Effector memory CD8-positive, alpha-beta T cell (primary cell): ENCODE measurements around the gene MAGEF1.

ENCODE experiments used
- ATAC-seq: fragments of 150-1000 bp; cut with Tn5 transposase; replicated peaks from 2 replicates; pipeline ENCODE4 v1.10.0; 2021; ENCODE audit warnings: mild to moderate bottlenecking, moderate library complexity
- DNase-seq, 3 experiments: peaks; one replicate each; pipeline ENCODE4 v3.0.0; 2021
- H3K27ac Mint-ChIP-seq, 2 donors: one replicate each; pipeline ENCODE4 v1.8.0; 2022; ENCODE audit warnings: mild to moderate bottlenecking in 2 of 2, mixed read lengths in 2 of 2, moderate library complexity in 2 of 2
- H3K27me3 Mint-ChIP-seq, 2 donors: one replicate each; pipeline ENCODE4 v1.8.0; 2022; ENCODE audit warnings: mixed read lengths in 2 of 2
- H3K36me3 Mint-ChIP-seq: one replicate; pipeline ENCODE4 v1.8.0; 2022; ENCODE audit warnings: mild to moderate bottlenecking, moderate library complexity, mixed read lengths; ENCODE audit not compliant: insufficient read depth
- H3K4me1 Mint-ChIP-seq, 2 donors: one replicate each; pipeline ENCODE4 v1.8.0; 2022; ENCODE audit warnings: low read depth in 2 of 2, mixed read lengths in 2 of 2
- H3K4me3 Mint-ChIP-seq, 2 donors: one replicate each; pipeline ENCODE4 v1.8.0; 2022; ENCODE audit warnings: mild to moderate bottlenecking in 2 of 2, mixed read lengths in 2 of 2, moderate library complexity in 2 of 2
- H3K9me3 Mint-ChIP-seq, 2 donors: one replicate each; pipeline ENCODE4 v1.8.0; 2022; ENCODE audit warnings: mixed read lengths in 2 of 2

The MAGEF1 gene

GRCh38 chr3:184672335-184672734 is 39.5 kb downstream of the MAGEF1 start:
- DNase-seq: no peak
- ATAC-seq: no peak
- Mint-ChIP-seq H3K4me1 (no peaks in the 10 kb centered on the region), H3K4me3 (no peak overlapping the region), H3K36me3 (no peaks in the 10 kb centered on the region), H3K27ac (no peak overlapping the region), H3K9me3 (no peaks in the 10 kb centered on the region), H3K27me3 (peaks cover 35 to 72% of the 10 kb centered on the region in 2 donors)

DNA sequence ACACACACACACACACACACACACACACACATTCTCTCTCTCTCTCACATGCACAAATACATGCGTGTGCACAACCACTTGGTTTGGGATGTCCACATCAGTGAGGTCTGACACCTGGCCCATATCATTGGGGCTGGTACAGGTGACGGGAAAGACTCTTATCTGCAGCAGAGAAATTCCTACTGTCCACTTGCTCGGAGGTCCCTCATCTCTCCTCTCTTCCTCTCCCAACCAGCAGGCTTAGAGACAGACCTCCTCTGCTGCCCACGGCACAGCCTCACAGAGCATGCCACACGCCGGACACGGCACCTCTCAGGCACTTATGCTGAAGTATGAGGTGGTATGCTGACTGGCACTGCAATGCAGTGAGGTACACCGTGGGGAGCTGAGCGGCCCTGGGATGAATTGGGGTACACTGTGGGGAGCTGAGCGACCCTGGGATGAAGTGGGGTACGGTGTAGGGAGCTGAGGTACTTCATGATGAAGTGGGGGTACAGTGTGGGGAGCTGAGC is 41.7 kb downstream of the MAGEF1 start:
- no peaks in the 10 kb centered on the region for H3K36me3 Mint-ChIP-seq
- peaks cover 42 to 73% of the 10 kb centered on the region in 2 donors for H3K27me3 Mint-ChIP-seq
- H3K27ac Mint-ChIP-seq: no peak overlapping the region
- no peaks in the 10 kb centered on the region for H3K9me3 Mint-ChIP-seq
- no peaks in the 10 kb centered on the region for H3K4me1 Mint-ChIP-seq
- DNase-seq: no peak
- no peak for ATAC-seq
- H3K4me3 Mint-ChIP-seq: no peak overlapping the region

- Mint-ChIP-seq H3K4me1 (no peaks in the 10 kb centered on the region), H3K27ac (no peak overlapping the region), H3K36me3 (no peaks in the 10 kb centered on the region), H3K9me3 (no peaks in the 10 kb centered on the region), H3K4me3 (no peak overlapping the region), H3K27me3 (peaks cover 42 to 67% of the 10 kb centered on the region in 2 donors)
- DNase-seq (no peak), ATAC-seq (no peak)
These were observed 42.3 kb downstream of the MAGEF1 start for GRCh38 chr3:184669578-184669977.

GRCh38 chr3:184666442-184666841 is 45.4 kb downstream of the MAGEF1 start:
- peaks cover 2% of the 10 kb centered on the region for H3K36me3 Mint-ChIP-seq
- H3K27ac Mint-ChIP-seq: peak overlapping the region in 1 of 2 donors; percentile 2
- peaks cover 32 to 60% of the 10 kb centered on the region in 2 donors for H3K27me3 Mint-ChIP-seq
- no peak overlapping the region for H3K4me3 Mint-ChIP-seq
- no peak for ATAC-seq
- H3K4me1 Mint-ChIP-seq: no peaks in the 10 kb centered on the region
- no peaks in the 10 kb centered on the region for H3K9me3 Mint-ChIP-seq
- DNase-seq: no peak

DNA sequence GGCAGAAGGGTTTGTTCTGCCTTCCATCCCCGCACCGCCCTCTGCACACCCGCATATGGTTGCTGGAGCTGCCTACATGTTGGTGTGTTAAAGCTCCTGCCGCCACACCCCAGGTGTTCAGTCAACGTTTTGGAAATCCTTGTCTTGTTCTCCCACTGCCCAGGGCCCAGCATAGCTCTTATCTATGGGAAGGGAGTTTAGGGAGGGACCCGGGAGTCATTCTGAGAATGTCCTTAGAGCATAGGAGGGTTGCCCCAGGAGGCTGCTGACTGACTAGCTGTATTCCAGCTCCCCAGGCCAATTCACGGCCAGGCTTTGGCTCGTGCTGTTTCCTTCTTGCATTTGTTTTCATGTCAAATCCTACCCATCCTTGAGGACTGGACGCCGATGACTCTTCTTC is 46.8 kb downstream of the MAGEF1 start:
- H3K4me3 Mint-ChIP-seq: no peak overlapping the region
- peaks cover 18 to 58% of the 10 kb centered on the region in 2 donors for H3K27me3 Mint-ChIP-seq
- H3K36me3 Mint-ChIP-seq: peaks cover 3% of the 10 kb centered on the region
- peaks cover 0 to 2% of the 10 kb centered on the region in 2 donors for H3K4me1 Mint-ChIP-seq
- H3K27ac Mint-ChIP-seq: no peak overlapping the region
- ATAC-seq (no peak), DNase-seq (no peak)
- H3K9me3 Mint-ChIP-seq: no peaks in the 10 kb centered on the region

DNA sequence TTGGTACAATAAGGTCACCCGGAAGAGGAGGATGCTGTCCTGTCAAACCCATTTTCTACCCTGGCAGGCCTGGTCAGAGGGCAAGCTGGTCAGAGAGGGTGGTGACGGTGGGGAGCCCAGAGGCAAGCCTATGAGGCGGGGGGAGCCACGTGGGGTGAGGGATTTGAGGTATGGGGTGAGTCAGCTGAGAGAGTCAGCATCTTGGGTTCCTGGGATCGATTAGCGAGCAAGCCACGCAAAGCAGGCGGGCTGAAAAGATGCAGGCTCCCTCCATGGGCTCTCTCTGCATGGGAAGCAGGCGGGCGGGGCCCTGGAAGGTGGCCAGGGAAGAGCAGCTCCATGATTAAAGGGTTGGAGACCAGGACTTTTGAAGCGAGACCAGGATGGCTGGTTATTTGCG is 48.1 kb downstream of the MAGEF1 start:
- Mint-ChIP-seq H3K36me3 (peaks cover 3% of the 10 kb centered on the region), H3K27me3 (peaks cover 18 to 64% of the 10 kb centered on the region in 2 donors), H3K4me1 (peaks cover 0 to 2% of the 10 kb centered on the region in 2 donors), H3K27ac (no peak overlapping the region), H3K4me3 (no peak overlapping the region), H3K9me3 (no peaks in the 10 kb centered on the region)
- no peak for DNase-seq
- ATAC-seq: no peak

DNA sequence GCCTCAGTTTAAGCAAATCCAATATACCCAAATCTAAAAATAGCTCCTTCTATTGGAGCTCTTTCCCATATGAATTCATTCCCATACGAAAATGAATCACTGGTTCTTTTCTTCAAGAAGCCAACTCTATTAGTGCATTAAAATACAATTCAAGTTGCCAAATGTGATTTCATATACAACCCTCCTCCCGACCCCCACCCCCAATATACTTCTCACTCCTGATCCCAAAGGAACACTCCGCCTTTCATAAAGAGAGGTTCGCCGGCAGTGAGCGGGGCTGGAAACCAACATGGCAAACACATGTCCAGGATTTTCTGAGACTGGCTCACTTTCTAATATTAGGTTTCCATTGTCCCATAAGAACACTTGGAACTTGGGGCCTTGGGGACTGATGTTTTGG is 48.5 kb downstream of the MAGEF1 start:
- H3K27ac Mint-ChIP-seq: no peak overlapping the region
- no peak overlapping the region for H3K4me3 Mint-ChIP-seq
- no peaks in the 10 kb centered on the region for H3K9me3 Mint-ChIP-seq
- peaks cover 18 to 64% of the 10 kb centered on the region in 2 donors for H3K27me3 Mint-ChIP-seq
- no peak for ATAC-seq
- H3K36me3 Mint-ChIP-seq: peaks cover 3% of the 10 kb centered on the region
- peaks cover 0 to 2% of the 10 kb centered on the region in 2 donors for H3K4me1 Mint-ChIP-seq
- no peak for DNase-seq

GRCh38 chr3:184662187-184662586 is 49.7 kb downstream of the MAGEF1 start:
- Mint-ChIP-seq H3K9me3 (no peaks in the 10 kb centered on the region), H3K27ac (no peak overlapping the region), H3K4me1 (peaks cover 0 to 2% of the 10 kb centered on the region in 2 donors), H3K4me3 (no peak overlapping the region), H3K27me3 (peaks cover 16 to 58% of the 10 kb centered on the region in 2 donors), H3K36me3 (peaks cover 3% of the 10 kb centered on the region)
- ATAC-seq: no peak
- DNase-seq: no peak

DNA sequence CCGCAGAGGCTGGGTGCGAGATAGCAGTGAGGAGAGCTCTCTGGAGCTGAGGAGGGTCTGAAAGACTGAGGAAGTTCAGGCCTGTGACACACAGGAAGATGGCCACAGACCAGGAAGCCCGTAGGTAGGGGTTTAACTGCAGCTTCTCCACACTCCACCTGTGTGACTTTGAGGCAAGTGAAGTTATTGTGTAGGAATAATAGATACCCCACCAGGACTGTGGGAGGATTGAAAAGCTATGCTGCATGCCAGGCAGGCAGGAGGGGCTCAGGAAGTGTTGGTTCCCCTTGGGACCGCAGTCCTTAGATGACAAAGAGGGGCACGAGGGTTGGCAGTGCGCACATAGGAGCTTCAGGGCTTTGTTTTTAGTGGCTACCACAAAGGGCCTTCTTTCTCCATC is 50.9 kb downstream of the MAGEF1 start:
- Mint-ChIP-seq H3K4me1 (peaks cover 0 to 2% of the 10 kb centered on the region in 2 donors), H3K4me3 (no peak overlapping the region), H3K27me3 (peaks cover 6 to 51% of the 10 kb centered on the region in 2 donors), H3K36me3 (peaks cover 3% of the 10 kb centered on the region), H3K27ac (no peak overlapping the region), H3K9me3 (no peaks in the 10 kb centered on the region)
- ATAC-seq (no peak), DNase-seq (no peak)
